UCSD-AML1 (cell line): ENCODE measurements around the gene NALCN.

Experiments
- DNase-seq: peaks from one replicate; lab custom pipeline; 2025; ENCODE audit not compliant: unreplicated experiment; lab: John Stamatoyannopoulos, UW

NALCN gene

DNA sequence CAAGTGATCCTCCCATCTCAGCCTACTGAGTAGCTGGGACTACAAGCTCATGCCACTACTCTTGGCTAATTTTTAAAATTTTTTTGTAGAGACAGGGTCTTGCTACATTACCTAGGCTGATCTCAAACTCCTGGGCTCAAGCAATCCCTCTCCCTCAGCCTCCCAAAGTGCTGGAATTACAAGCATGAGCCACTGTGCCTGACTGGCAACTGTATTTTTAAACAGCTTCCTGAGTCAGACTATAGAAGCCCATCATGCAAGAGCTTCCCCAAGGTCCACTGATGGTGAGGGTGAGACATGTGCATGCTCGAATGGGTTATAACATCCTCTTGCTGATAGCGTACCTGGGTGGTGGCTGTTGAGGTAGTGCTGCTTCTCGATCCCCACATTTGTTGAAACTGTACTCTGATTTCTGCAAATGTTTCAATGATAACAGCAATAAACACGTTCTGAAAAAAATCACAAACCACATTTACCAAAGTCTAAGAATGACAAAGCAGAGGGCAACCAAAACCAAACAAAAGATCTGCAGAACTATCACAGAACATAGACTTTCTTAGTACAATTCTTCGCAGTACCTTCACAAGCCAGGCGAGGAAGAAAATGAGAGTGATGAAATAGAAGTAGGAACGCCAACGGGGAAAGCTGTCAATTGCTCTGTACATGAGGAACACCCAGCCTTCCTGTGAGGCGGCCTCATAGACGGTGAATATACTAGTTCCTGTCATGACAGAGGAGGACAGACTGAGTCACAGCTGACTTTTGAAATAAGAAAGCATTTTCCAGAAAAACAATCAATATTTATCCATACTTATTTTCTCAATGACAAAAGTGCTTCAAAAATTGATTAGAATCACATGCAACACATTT is 124.4 kb downstream of the NALCN start:
- DNase-seq: no peak

DNA sequence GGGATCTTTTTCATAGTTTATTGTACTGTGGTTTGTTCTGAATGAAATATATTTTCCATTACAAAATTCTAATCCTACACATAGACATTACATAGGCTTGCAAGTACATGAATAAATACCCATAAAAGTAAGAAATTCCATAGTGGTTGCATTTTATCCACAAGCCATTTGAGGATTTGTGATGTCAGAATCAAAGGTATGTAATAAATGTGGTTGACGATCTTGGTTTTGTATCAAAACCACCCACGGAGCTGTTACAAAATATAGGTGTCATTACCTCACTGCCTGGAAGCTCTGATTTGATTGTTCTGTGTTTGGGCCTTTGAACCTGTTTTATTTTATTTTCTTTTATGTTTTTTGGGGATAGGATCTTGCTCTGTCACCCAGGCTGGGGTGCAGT is 125.1 kb downstream of the NALCN start:
- no peak for DNase-seq

DNA sequence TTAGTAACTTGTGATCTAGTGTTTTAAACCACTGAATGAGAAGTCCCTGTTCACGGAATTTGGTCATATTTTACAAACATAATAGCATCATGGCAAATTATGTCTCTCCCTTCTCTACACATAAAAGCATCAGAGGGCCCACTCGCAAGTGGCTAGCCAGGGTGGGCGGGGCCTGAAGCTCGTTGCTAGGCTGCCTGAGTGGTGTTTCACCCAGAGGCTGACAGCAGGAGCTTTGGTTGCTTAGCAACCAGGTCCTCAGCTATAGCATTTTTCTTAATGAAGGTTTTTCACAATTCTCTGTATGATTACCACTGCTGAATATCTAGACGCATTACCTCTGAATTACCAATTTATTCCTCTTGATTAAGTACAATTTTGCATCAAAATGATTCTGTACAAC is 126.5 kb downstream of the NALCN start:
- DNase-seq: no peak

DNA sequence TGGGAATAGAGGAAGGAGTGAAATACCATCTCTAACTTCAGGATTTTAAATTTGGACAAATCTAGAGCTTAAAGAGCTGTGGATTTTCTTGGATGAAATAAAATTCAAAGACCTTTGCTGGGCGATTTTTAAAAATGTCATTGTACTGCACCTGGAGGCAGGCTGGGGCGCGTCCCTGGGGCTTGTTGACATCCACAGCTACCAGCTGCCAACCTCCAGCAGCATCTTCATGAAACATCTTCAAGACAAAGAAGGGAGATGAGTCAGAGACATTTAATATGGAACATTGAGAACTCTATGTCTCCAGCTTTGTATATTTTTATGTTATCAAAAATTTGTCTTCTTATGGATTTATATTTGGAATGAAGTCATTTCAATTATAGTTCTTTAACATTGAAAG is 132.5 kb downstream of the NALCN start:
- DNase-seq: no peak

DNA sequence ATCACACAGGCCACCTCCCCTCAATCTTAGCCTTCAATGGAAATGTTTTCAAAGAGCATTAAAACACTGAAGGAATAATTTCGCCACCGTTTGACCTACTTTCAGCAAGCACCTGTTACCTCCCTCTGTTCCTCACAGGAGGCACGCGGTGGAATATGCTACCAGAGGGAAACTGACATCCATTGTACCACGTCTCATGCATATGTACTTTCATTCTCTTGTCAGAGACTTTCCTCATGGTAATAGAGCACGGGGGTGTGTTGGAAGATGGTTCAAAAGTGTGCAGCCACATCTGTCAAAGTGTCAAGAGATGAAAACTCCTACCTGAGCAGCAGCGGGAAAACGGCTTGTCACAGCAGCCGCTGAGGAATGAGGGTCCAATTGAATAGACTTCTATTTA is 143.4 kb downstream of the NALCN start:
- DNase-seq: no peak

DNA sequence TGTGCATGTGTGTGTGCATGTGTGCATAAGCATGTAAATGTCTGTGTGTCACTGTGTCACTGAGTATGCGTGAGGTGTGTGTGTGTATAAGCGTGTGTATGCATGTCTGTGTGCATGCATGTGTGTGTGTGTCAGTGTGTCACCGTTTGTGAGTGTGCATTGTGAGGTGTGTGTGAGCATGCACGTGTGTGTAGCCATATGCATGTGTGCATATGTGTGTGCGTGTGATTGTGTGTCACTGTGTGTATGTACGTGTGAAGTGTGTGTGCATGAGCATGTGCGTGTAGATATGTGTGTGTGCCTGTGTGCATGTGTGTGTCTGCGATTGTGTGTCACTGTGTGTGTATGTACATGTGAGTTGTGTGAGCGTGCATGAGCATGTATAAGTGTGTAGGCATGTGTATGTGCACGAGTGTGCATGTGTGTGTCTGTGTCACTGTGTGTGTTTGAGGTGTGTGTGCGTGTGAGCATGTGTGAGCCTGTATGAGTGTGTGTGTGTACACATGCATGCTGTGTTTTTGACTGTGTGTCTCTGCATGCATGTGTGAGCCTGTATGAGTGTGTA is 144.5 kb downstream of the NALCN start:
- no peak for DNase-seq

DNA sequence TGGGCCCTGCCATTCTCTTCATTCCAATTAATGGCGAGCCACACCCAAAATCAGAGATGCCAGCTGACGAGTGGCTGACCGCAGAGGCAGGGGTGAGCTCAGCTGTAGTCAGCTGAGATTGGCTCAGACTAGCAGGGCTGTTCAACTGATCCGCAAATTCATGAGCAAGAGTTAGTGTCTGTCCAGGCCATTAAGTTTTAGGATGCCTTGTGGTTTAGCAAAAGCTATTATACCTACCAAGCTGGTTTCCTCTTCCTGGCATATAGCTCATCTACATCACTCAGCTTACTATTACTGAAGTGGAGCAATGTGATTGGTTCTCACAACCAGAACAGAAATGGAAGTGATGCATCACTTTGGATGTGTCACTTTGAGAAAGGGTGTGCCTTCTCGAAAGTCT is 148.7 kb downstream of the NALCN start:
- DNase-seq: no peak

DNA sequence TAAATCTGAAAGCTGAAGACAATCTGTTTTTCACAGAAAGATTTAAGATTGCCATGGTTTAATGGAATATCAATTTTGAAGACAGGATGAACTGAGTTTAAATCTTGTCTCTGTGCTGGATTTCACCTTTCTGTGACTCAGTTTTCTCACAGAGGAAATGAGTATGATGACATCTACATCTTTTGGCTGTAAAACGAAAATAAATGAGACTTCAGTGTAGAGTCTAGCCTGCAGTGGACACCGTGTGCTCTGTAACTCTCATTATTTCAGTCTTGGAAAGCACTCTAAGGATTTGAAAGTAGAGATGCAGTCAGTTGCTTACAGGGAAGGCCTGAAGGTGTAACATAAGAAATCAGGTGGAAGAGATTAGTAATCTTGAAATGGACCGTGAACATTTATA is 150.4 kb downstream of the NALCN start:
- DNase-seq: no peak

DNA sequence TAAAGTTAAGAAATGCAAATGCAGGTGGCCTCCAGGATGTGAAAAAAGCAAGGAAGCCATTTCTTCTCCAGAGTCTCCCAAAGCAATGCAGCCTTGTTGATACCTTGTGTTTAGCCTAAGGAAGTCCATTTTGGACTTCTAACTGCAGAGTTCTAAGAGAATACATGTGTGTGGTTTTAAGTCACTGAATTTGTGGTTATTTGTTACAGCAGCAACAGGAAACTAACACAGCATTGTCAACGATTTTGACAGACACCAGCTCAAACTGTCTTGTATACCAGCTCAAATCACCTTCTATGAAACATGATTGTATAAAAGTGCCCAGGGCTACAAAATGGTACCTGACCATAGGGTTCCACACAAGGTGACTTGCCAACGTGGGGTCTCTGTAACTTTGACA is 151.4 kb downstream of the NALCN start:
- DNase-seq: no peak

DNA sequence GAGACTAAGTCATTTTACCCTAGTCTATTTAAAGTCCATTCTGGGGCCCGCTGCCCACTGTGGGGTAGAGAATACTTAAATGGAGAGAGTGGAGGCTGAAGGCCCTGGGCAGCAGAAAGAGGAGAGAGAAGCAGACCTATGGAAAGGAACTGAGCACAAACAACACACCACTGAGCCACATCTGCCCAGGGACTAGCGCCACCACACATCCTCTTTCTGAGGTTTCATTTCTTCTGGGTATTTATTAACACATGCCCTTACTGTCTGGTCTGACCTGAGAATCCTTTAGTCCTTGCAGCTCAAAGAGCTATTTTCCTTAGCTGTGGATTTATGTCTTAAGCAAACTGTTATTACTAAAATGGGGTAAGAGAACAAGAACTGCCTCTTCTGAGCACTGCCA is 154.0 kb downstream of the NALCN start:
- DNase-seq: no peak

DNA sequence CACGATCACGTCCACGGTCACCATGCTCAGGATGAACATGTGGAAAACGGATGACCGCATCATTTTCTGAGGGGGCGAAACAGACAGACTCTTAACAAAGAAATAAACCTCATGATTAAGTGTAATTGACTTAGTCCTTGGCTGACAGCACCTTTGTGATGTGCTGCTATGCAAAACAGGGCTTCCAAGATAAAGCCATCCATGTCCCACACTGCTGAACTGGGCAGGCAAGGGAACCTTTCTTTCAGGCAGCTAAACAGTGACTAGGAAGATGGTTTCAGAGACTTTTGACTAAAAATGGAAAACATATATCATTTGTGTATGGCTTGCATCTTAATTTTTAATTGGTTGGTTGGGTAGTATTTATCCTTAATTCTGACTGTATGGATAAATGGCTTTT is 157.8 kb downstream of the NALCN start:
- DNase-seq: no peak

DNA sequence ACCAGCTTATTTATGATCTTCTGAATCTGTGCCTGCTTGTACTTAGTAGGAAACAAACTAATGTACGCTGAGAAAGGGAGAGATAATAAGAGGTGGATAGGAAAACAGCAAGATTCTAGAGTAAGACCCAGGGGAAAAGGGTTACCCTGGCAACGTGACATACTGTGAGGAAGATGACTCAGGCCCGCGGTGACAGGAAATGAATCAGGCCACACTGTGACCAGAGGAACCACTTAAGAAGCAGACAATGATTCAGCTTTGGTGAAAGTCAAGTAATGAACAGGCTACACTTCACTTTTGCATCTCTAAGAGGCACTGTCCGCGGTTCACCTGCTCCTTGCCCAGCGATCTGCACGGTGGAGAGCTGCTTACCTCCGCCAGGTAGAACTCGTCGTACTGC is 158.2 kb downstream of the NALCN start:
- DNase-seq: peak; percentile 14

DNA sequence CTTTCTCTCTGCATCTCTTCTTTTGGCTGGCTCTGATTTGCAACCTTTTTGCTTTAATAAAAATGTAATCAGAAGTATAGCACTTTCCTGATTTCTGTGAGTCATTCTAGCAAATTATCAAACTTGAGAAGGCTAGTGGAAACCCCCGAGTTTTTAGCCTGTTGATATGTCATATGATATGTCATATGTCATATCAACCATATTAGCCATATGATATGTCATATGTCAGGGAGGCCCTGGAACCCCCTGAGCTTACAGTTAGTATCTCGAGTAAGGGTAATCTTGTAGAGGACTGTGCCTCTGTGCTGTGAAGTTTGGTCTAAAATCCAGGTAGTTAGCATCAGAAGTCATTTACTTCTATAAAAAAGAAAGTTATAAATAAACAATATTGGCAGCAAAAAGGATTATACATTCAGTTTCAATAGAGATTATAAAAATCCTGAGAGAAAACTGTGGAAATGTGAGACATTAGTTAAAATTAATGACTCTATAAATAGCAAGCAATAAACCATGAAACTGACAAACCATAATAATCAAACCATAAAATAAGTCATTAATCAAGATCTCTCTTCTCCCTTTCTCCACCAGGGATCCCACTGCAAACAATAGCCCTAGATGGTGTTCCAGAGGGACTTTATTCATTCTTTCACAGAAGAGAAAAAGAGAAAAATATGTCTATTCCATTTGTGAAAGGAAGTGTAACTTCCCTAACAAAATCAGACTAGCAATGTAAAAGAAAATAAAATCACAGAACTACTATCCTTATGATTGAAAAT is 167.4 kb downstream of the NALCN start:
- no peak for DNase-seq

DNA sequence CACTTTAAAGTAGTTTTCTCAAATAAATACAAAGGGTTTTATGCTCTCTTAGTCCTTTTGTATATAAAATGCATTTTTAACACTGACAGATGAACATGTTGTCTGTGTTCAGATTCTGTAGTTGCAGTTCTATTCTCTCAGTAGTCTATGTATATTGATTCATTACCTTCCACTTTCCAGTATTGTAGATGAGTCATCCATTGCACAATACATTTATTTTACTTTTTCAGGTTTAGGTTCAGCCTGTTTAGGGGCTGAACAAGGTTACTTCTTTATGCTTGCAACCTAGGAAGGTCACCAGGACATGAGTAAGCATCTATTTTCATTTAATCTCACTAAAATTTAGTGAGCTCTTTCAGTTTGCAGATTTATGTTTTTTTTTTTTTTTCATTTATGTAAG is 173.6 kb downstream of the NALCN start:
- DNase-seq: no peak

DNA sequence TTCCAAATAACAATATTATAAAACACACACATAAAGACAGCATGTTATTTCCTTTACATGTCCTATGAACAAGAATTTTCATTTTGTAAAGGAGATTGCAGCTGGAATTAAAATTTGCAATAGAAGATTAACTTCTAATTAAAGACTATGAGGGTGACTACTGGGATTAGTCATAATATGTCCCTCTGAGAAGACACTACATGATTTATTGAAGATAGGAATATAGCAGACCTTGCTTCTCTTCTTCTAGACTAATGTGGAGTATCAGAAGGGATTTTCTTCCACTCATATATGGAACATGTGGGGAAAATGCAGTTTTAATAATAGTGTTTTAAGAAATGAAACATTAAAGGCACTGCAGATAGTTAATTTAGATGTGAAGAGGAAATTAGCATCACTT is 177.8 kb downstream of the NALCN start:
- no peak for DNase-seq

DNA sequence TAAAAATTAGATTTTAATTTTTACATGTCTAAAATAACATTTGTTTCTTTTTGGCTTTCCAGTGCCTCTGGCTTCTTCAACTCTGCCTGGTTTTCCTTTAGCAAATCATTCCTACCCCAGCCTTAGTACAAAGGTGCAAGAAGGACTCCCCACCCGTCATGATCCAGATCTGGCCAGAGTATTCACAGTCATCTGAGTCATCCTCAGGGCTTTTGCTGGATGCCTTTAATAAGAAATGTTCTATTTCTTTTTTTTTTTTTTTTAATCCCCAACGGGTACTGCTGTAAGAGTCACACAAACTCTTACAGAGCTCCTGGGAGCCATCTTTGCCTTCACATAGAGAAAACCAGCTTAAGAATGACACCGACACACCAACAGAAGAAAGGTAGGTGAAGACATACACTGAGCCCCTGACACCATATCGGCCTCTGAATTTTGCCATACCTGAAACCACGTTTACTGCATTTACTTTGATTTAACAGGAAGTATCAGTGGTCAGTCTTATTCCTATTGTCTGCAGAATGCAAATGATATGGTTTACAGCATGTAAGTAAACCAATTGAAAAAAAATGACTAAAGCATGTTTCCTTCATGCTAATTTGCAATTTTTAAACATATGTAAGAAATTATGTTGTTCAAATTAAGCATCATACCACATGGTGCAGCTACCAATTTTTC is 184.4 kb downstream of the NALCN start:
- no peak for DNase-seq

DNA sequence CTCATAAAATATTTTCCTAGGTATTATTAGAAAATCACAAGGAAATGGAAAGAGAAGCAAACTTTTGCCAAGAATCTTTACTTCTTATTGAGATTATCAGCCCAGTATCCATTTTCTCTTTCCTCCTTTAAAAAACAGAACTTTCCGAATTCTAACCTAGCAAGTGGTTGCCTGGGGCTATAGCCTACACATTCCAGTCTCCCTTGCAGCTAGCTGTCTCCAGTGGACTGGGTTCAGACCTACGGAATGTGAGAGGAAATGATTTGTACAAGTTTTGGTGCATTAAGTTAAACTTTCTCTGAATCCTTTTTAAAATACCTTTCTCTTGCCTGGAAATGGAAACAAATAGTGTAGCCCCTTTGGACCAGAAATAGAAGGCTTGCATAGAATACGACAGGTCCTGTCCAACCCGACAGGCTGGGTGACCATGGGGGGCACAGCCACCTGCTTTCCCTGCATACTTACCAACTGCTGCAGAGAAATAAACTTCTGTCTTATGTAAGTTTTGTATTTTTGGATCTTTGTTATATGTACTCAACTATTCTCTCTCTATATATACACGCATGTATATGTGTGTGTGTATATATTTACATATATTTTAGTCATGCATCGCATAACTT is 185.9 kb downstream of the NALCN start:
- no peak for DNase-seq

DNA sequence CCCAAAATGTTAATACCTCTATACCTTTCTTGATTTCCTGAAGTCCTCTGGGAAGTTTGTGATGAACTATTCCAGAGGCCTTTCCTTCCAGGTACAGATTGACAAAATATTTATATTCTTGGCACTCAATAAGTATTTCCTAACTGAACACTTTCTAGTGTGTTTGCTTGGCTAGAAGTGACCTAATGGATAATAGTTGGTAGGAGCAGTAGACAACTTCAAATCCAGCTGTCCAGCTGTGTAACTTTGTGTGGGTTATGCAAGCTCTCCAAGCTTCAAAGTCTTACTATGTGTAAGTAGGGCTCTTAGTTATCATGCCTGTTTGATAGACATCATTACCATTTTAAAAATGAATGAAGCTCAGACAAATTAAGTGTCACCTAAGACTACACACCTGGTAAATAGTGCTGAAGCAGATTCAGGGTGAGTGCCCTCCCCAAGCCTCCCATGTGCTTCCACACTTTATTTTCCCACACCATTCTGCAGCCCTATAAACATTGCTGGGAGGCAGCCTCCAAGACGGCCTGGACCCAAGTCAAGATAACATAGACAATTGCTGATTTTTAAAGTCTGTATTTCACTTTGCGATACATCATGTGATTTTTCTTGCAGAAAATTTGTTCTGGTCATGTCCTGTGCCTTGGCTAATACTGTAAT is 196.6 kb downstream of the NALCN start:
- no peak for DNase-seq

DNA sequence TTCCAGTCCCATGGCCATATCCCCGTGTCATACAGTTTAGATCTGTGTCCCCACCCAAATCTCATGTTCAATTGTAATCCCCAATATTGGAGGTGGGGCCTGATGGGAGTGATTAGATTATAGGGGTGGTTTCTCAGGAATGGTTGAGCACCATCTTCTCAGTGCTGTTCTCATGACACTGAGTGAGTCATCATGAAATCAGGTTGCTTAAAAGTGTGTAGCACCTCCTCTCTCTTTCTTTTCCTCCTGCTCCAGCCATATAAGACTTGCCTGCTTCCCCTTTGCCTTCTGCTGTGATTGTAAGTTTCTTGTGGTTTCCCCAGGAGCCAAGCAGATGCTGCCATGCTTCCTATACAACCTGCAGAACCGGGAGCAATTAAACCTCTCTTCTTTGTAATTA is 197.8 kb downstream of the NALCN start:
- no peak for DNase-seq

DNA sequence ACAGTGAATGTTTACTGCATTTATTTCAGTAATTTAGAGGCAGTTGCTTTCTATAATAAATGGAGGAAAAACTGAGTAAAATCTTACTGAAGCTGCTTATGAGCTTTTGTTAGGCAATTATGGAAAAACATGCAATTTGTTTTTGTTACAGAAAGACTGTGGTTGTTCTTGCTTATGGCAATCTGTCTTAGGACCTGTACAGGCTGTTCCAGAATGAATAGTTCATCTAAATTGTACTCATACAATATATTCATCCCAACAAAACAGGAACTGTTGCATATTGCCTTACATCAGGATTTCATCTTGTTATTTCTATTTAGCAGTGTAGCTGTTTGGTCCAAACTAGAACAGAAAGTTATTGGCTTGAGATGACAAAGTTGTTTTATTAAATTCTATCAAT is 199.2 kb downstream of the NALCN start:
- DNase-seq: no peak

DNA sequence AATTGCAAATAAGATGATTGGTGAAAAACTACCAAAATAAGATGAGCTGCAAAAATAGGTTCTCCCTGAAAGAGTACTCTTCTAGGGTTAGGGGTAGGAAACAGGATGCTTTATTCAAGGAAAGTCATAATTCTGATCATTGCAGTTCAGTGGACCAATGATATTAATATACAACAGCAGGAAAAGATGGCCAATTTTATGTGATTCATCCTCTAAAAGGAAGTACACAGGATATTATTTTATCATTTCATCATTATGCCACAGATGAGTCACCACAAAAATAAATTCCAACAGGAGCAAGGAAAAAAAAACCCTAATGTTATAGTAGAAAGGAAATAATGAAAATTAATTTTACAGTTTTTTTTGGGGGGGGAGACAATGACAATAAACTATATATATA is 205.0 kb downstream of the NALCN start:
- no peak for DNase-seq
